Lower leg skin (tissue), 4 donors: ENCODE measurements around the gene GJB2. TPM values are rescaled to one million over a fixed set of nuclear protein-coding genes. Genes with fewer than 3 reads are reported as not detected.

Experiments
- DNase-seq, 2 donors: peaks; one replicate each; pipeline ENCODE4 v3.0.0-alpha.2; 2019; ENCODE audit warnings: low spot score in 2 of 2
- H3K4me3 ChIP-seq: fragments of 200-600 bp; sonication (generic); 2 replicates; pipeline ENCODE4 v1.5.1; 2017; ENCODE audit warnings: mild to moderate bottlenecking, low read depth; ENCODE audit not compliant: poor library complexity, severe bottlenecking
- CTCF ChIP-seq, 3 donors: fragments of 450-650 bp; IDR thresholded peaks; one replicate each; pipeline ENCODE4 v1.5.1; 2016; ENCODE audit warnings: antibody characterized with exemption in 3 of 3, mild to moderate bottlenecking in 3 of 3, moderate library complexity in 2 of 3
- POLR2A ChIP-seq, 2 donors: fragments of 450-650 bp; IDR thresholded peaks; one replicate each; pipeline ENCODE4 v1.6.1; 2016 to 2017; ENCODE audit warnings: antibody characterized with exemption in 2 of 2, mild to moderate bottlenecking in 1 of 2, moderate library complexity in 1 of 2
- WGBS, 2 donors: methylation state at CpG; one replicate each; pipeline ENCODE4 v1.1.5; 2018; 5-methylcytosine and 5-hydroxymethylcytosine counted together
- intact Hi-C: fragments of 100-400 bp; cut with DNase I; formaldehyde crosslinking; loops from one replicate; pipeline ENCODE4 v1.15.0; 2023; ENCODE audit warnings: low total_unique reads
- total RNA-seq, 4 donors: library from RNA; depleted of rRNA; stranded (reverse); fragments of >200 nt; gene quantifications; one replicate each; pipeline ENCODE4 v1.1.0, GENCODE V29; 2016

The GJB2 gene
- total RNA-seq, 4 donors from 2014 or later: 46.7 to 160 (median 63.0) TPM

- intact Hi-C loops: no loop called here
- DNase-seq: no peak
- TF ChIP-seq POLR2A (IDR thresholded peaks at IDR 0.05) (no peak), CTCF (IDR thresholded peaks at IDR 0.05) (no peak)
- no peak overlapping the region for H3K4me3 ChIP-seq
- WGBS, 2 donors: 66 to 93% methylated on average over 5 to 6 of the region's 6 CpGs
Observed at GRCh38 chr13:20151016-20151415, 41.7 kb downstream of the GJB2 start.

DNA sequence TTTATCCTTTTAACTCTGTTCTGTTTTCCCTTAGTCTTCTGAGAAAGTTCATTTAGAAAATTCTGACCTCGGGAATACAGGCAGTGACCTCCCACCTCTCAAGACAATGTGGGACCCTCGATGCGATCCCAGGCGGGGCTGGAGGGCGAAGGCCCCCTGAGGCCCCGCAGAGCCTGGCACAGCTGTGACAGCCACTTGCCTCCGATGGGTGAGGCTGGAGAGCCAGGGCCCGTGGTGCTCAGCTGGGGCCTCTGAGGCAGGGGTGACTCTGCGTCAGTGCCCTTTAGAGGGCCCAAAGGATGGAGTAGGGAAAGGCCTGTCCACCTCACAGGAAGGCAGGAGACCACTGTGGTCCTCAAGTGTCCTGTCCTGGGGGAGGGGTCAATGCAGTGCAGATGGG is 42.2 kb downstream of the GJB2 start:
- intact Hi-C loops: no loop called here
- TF ChIP-seq CTCF (IDR thresholded peaks at IDR 0.05) (no peak), POLR2A (IDR thresholded peaks at IDR 0.05) (no peak)
- no peak overlapping the region for H3K4me3 ChIP-seq
- WGBS, 2 donors: 73 to 79% methylated on average over 9 of the region's 9 CpGs
- no peak for DNase-seq

GRCh38 chr13:20149762-20150161 is 43.0 kb downstream of the GJB2 start:
- TF ChIP-seq CTCF (IDR thresholded peaks at IDR 0.05): no peak
- TF ChIP-seq POLR2A (IDR thresholded peaks at IDR 0.05): no peak
- no peak for DNase-seq
- WGBS, 2 donors: 71 to 74% methylated on average over 9 of the region's 9 CpGs
- H3K4me3 ChIP-seq: no peak overlapping the region
- intact Hi-C loops: no loop called here

GRCh38 chr13:20148501-20149183 is 44.1 kb downstream of the GJB2 start:
- TF ChIP-seq POLR2A (IDR thresholded peaks at IDR 0.05): no peak
- H3K4me3 ChIP-seq: no peak overlapping the region
- 90 to 93% methylated on average over 16 of the region's 16 CpGs for WGBS, 2 donors
- no peak for DNase-seq
- intact Hi-C loops: no loop called here

GRCh38 chr13:20146381-20146780 is 46.4 kb downstream of the GJB2 start:
- TF ChIP-seq POLR2A (IDR thresholded peaks at IDR 0.05) (no peak), CTCF (IDR thresholded peaks at IDR 0.05) (no peak)
- no peak for DNase-seq
- no peak overlapping the region for H3K4me3 ChIP-seq
- 89 to 94% methylated on average over 1 of the region's 1 CpG for WGBS, 2 donors
- intact Hi-C loops: no loop called here

- TF ChIP-seq POLR2A (IDR thresholded peaks at IDR 0.05) (no peak), CTCF (IDR thresholded peaks at IDR 0.05) (no peak)
- no peak overlapping the region for H3K4me3 ChIP-seq
- 76 to 84% methylated on average over 7 of the region's 7 CpGs for WGBS, 2 donors
- DNase-seq: no peak
- intact Hi-C loops: no loop called here
Observed at GRCh38 chr13:20145521-20145920, 47.2 kb downstream of the GJB2 start.
